WTC11 (cell line): ENCODE results near the gene PDE6H. TPM values are rescaled to one million over a fixed set of nuclear protein-coding genes. Genes with fewer than 3 reads are reported as not detected.
A peak's percentile ranks its signal among the peaks of the same experiment; 100 is the strongest.

Source experiments
- ATAC-seq: fragments of 200-7000 bp; cut with Tn5 transposase; 2 replicates; pipeline ENCODE4 v1.10.0; 2021; ENCODE audit warnings: mild to moderate bottlenecking, moderate library complexity
- CTCF ChIA-PET: fragments of 300-600 bp; sonication (Branson Sonifier 250); formaldehyde crosslinking; loops from one replicate; lab custom pipeline; 2021; ENCODE audit warnings: antibody characterized with exemption; lab: Charles Lee
- POLR2A ChIA-PET: fragments of 350-600 bp; sonication (Branson Sonifier 250); formaldehyde crosslinking; loops from one replicate; lab custom pipeline; 2021; ENCODE audit warnings: antibody characterized with exemption; lab: Charles Lee
- DNase-seq: peaks from one replicate; pipeline ENCODE4 v3.0.0; 2021; ENCODE audit warnings: low spot score
- H3K27ac Mint-ChIP-seq: 2 replicates; pipeline ENCODE4 v1.8.0; 2021; ENCODE audit warnings: mixed read lengths
- H3K27me3 Mint-ChIP-seq: 2 replicates; pipeline ENCODE4 v1.8.0; 2021; ENCODE audit warnings: low read depth, mild to moderate bottlenecking, moderate library complexity, mixed read lengths
- H3K36me3 Mint-ChIP-seq: 2 replicates; pipeline ENCODE4 v1.8.0; 2021; ENCODE audit warnings: mixed read lengths
- H3K4me1 Mint-ChIP-seq: 2 replicates; pipeline ENCODE4 v1.8.0; 2022; ENCODE audit warnings: mixed read lengths
- H3K4me3 Mint-ChIP-seq: 2 replicates; pipeline ENCODE4 v1.8.0; 2021; ENCODE audit warnings: mild to moderate bottlenecking, moderate library complexity, mixed read lengths
- H3K9me3 Mint-ChIP-seq: 2 replicates; pipeline ENCODE4 v1.8.0; 2021; ENCODE audit warnings: mixed read lengths
- AR ChIP-seq: fragments of 250-450 bp; sonication (Bioruptor Pico); IDR thresholded peaks from 2 replicates; pipeline ENCODE4 v1.9.0; 2021; ENCODE audit warnings: mild to moderate bottlenecking
- ATF1 ChIP-seq: sonication (generic); formaldehyde crosslinking; IDR thresholded peaks from 2 replicates; pipeline ENCODE4 v1.8.1; 2023; ENCODE audit warnings: mild to moderate bottlenecking, moderate library complexity, missing genetic modification reagents
- ATF2 ChIP-seq: sonication (generic); formaldehyde crosslinking; IDR thresholded peaks from 2 replicates; pipeline ENCODE4 v1.8.1; 2022; ENCODE audit warnings: low read depth, missing genetic modification reagents, borderline replicate concordance
- ELF4 ChIP-seq: sonication (generic); formaldehyde crosslinking; IDR thresholded peaks from 2 replicates; pipeline ENCODE4 v1.8.1; 2022; ENCODE audit warnings: low read depth, mild to moderate bottlenecking, moderate library complexity, missing genetic modification reagents
- EMX1 ChIP-seq: fragments of 250-450 bp; sonication (Bioruptor Pico); IDR thresholded peaks from 2 replicates; pipeline ENCODE4 v1.8.0; 2021; ENCODE audit warnings: mild to moderate bottlenecking
- FOXP4 ChIP-seq: sonication (generic); formaldehyde crosslinking; IDR thresholded peaks from 2 replicates; pipeline ENCODE4 v1.8.0; 2022; ENCODE audit warnings: mild to moderate bottlenecking, missing genetic modification reagents
- NFATC4 ChIP-seq: fragments of 250-450 bp; sonication (Bioruptor Pico); IDR thresholded peaks from 2 replicates; pipeline ENCODE4 v1.9.0; 2021; ENCODE audit warnings: mild to moderate bottlenecking
- NR1H2 ChIP-seq: sonication (generic); formaldehyde crosslinking; IDR thresholded peaks from 2 replicates; pipeline ENCODE4 v1.9.0; 2021; ENCODE audit warnings: mild to moderate bottlenecking, moderate library complexity, missing genetic modification reagents
- NR2C2 ChIP-seq: sonication (generic); formaldehyde crosslinking; IDR thresholded peaks from 2 replicates; pipeline ENCODE4 v1.8.0; 2022; ENCODE audit warnings: mild to moderate bottlenecking, missing genetic modification reagents
- PREB ChIP-seq: sonication (generic); formaldehyde crosslinking; IDR thresholded peaks from 2 replicates; pipeline ENCODE4 v1.8.1; 2022; ENCODE audit warnings: mild to moderate bottlenecking, missing genetic modification reagents, moderate library complexity, borderline replicate concordance
- PRRX2 ChIP-seq: fragments of 250-450 bp; sonication (Bioruptor Pico); IDR thresholded peaks from 2 replicates; pipeline ENCODE4 v1.8.0; 2021; ENCODE audit warnings: mild to moderate bottlenecking
- SMAD4 ChIP-seq: sonication (generic); formaldehyde crosslinking; IDR thresholded peaks from 2 replicates; pipeline ENCODE4 v1.8.0; 2022; ENCODE audit warnings: mild to moderate bottlenecking, missing genetic modification reagents
- ZNF138 ChIP-seq: sonication (generic); formaldehyde crosslinking; conservative IDR thresholded peaks from 2 replicates; pipeline ENCODE4 v1.8.1; 2022; ENCODE audit warnings: mild to moderate bottlenecking, moderate library complexity, missing genetic modification reagents
- ZNF232 ChIP-seq: sonication (generic); formaldehyde crosslinking; IDR thresholded peaks from 2 replicates; pipeline ENCODE4 v1.8.0; 2022; ENCODE audit warnings: mild to moderate bottlenecking, missing genetic modification reagents
- ZNF532 ChIP-seq: fragments of 250-450 bp; sonication (Bioruptor Pico); IDR thresholded peaks from 2 replicates; pipeline ENCODE4 v1.9.0; 2021; ENCODE audit warnings: mild to moderate bottlenecking, borderline replicate concordance
- ZNF671 ChIP-seq: fragments of 250-450 bp; sonication (Bioruptor Pico); IDR thresholded peaks from 2 replicates; pipeline ENCODE4 v1.8.0; 2021; ENCODE audit warnings: mild to moderate bottlenecking
- total RNA-seq: library from RNA; stranded (reverse); gene quantifications from 3 replicates; pipeline ENCODE4 v1.2.3, GENCODE V29; 2021

The PDE6H gene
- total RNA-seq, 1 experiment from 2014 or later, result not detected

- Mint-ChIP-seq H3K36me3 (no peaks in the 10 kb centered on the region), H3K27ac (no peak overlapping the region)
- peak; percentile 62 for ATAC-seq
- no peak for TF ChIP-seq ZNF232
- TF ChIP-seq, all 79 proteins: peak for 0
- Mint-ChIP-seq H3K9me3 (no peaks in the 10 kb centered on the region), H3K27me3 (no peaks in the 10 kb centered on the region; the same call in 1 of the 2 replicates), H3K4me3 (no peak overlapping the region), H3K4me1 (peaks cover 14% of the 10 kb centered on the region)
- CTCF ChIA-PET, result interaction anchor here (1.0 kb wide), 1 partner anchor 15 kb away, joined by 3 read pairs; no protein-coding TSS in a partner anchor
- POLR2A ChIA-PET, result no interaction called here
- DNase-seq, result no peak
Measured at GRCh38 chr12:14950982-14951746, 21.7 kb upstream of the PDE6H start.

GRCh38 chr12:14951851-14952250 lies 21.0 kb upstream of the PDE6H start:
- CTCF ChIA-PET, result no interaction called here
- POLR2A ChIA-PET, result no interaction called here
- ATAC-seq, result no peak
- Mint-ChIP-seq H3K27me3 (no peaks in the 10 kb centered on the region; the same call in 1 of the 2 replicates), H3K27ac (no peak overlapping the region), H3K4me1 (peaks cover 21% of the 10 kb centered on the region), H3K36me3 (no peaks in the 10 kb centered on the region), H3K9me3 (no peaks in the 10 kb centered on the region), H3K4me3 (no peak overlapping the region)
- TF ChIP-seq ELF4 (CRISPR knock-in tag) (no peak), SMAD4 (CRISPR knock-in tag) (no peak), ATF1 (CRISPR knock-in tag) (no peak), FOXP4 (CRISPR knock-in tag) (no peak), ZNF138 (CRISPR knock-in tag) (no peak), NFATC4 (CRISPR knock-in tag) (no peak), ZNF532 (CRISPR knock-in tag) (no peak), NR2C2 (no peak), PRRX2 (CRISPR knock-in tag) (no peak)
- DNase-seq, result no peak

- TF ChIP-seq EMX1 (CRISPR knock-in tag), result no peak
- no peaks in the 10 kb centered on the region for H3K36me3 Mint-ChIP-seq
- ChIA-PET CTCF (no interaction called here), POLR2A (no interaction called here)
- ATAC-seq, result no peak
- H3K27me3 Mint-ChIP-seq, result no peaks in the 10 kb centered on the region; the same call in 1 of the 2 replicates
- no peak overlapping the region for H3K4me3 Mint-ChIP-seq
- H3K4me1 Mint-ChIP-seq, result peaks cover 22% of the 10 kb centered on the region
- no peak for DNase-seq
- no peaks in the 10 kb centered on the region for H3K9me3 Mint-ChIP-seq
- H3K27ac Mint-ChIP-seq, result no peak overlapping the region
Measured at GRCh38 chr12:14952299-14952921, 20.4 kb upstream of the PDE6H start.

- POLR2A ChIA-PET, result no interaction called here
- DNase-seq, result no peak
- Mint-ChIP-seq H3K27ac (no peak overlapping the region; the same call in 1 of the 2 replicates), H3K9me3 (no peaks in the 10 kb centered on the region), H3K36me3 (no peaks in the 10 kb centered on the region), H3K4me3 (no peak overlapping the region), H3K4me1 (peaks cover 29% of the 10 kb centered on the region), H3K27me3 (no peaks in the 10 kb centered on the region; the same call in 1 of the 2 replicates)
- CTCF ChIA-PET, result interaction anchor here (1.2 kb wide), 1 partner anchor 18 kb away, joined by 3 read pairs; no protein-coding TSS in a partner anchor
- ATAC-seq, result no peak
- TF ChIP-seq NR1H2 (CRISPR knock-in tag) (no peak), AR (CRISPR knock-in tag) (no peak), ELF4 (CRISPR knock-in tag) (no peak), ZNF671 (no peak), PREB (CRISPR knock-in tag) (no peak), ATF2 (CRISPR knock-in tag) (no peak)
Measured at GRCh38 chr12:14953752-14954151, 19.1 kb upstream of the PDE6H start.
